Breast epithelium (tissue), 3 donors: ENCODE data around the gene SWI5.

Experiments used
- CTCF ChIP-seq, 3 donors: fragments of 450-650 bp; IDR thresholded peaks; one replicate each; pipeline ENCODE4 v1.5.1; 2016 to 2017; ENCODE audit warnings: antibody characterized with exemption in 3 of 3, mild to moderate bottlenecking in 3 of 3, moderate library complexity in 3 of 3
- POLR2AphosphoS5 ChIP-seq, 3 donors: sonication (generic); formaldehyde crosslinking; IDR thresholded peaks; one replicate each; pipeline ENCODE4 v1.6.1; 2017; ENCODE audit warnings: antibody characterized with exemption in 3 of 3

- TF ChIP-seq CTCF (IDR thresholded peaks at IDR 0.05) (no peak), POLR2AphosphoS5 (IDR thresholded peaks at IDR 0.05) (no peak)
Measured at GRCh38 chr9:128316421-128316820, 40.3 kb downstream of the SWI5 start.
